H9 (cell line): ENCODE measurements around the gene NEURL4. TPM values are rescaled to one million over a fixed set of nuclear protein-coding genes. Genes with fewer than 3 reads are reported as not detected.
A peak's percentile ranks its signal among the peaks of the same experiment; 100 is the strongest.

Experiments used
- DNase-seq: peaks from one replicate; pipeline ENCODE4 v3.0.0-alpha.2; 2017
- H2AFZ ChIP-seq: one replicate; pipeline ENCODE4 v1.6.1; 2013; ENCODE audit warnings: mild to moderate bottlenecking, low read length, control low read depth, moderate library complexity
- H2AK5ac ChIP-seq: 2 replicates; pipeline ENCODE4 v1.6.1; 2013; ENCODE audit warnings: low read length, control low read depth, mixed read lengths; ENCODE audit not compliant: insufficient read length
- H2BK120ac ChIP-seq: one replicate; pipeline ENCODE4 v1.6.1; 2013; ENCODE audit warnings: low read depth, mild to moderate bottlenecking, low read length, control low read depth, inconsistent platforms; ENCODE audit not compliant: poor library complexity, severe bottlenecking
- H2BK12ac ChIP-seq: 2 replicates; pipeline ENCODE4 v1.6.1; 2013; ENCODE audit warnings: low read length, control low read depth, mixed read lengths, low read depth; ENCODE audit not compliant: insufficient read length
- H2BK15ac ChIP-seq: 2 replicates; pipeline ENCODE4 v1.6.1; 2013; ENCODE audit warnings: low read depth, low read length, control low read depth
- H2BK20ac ChIP-seq: one replicate; pipeline ENCODE4 v1.6.1; 2013; ENCODE audit warnings: low read depth, mild to moderate bottlenecking, low read length, control low read depth, inconsistent platforms; ENCODE audit not compliant: poor library complexity, severe bottlenecking
- H2BK5ac ChIP-seq: 2 replicates; pipeline ENCODE4 v1.6.1; 2013; ENCODE audit warnings: low read length, control low read depth, mixed read lengths; ENCODE audit not compliant: insufficient read length
- H3K14ac ChIP-seq: 2 replicates; pipeline ENCODE4 v1.6.1; 2013; ENCODE audit warnings: low read length, control low read depth; ENCODE audit not compliant: insufficient read depth
- H3K18ac ChIP-seq: 2 replicates; pipeline ENCODE4 v1.6.1; 2013; ENCODE audit warnings: low read depth, mild to moderate bottlenecking, mixed read lengths, low read length, control low read depth; ENCODE audit not compliant: insufficient read length
- H3K23ac ChIP-seq: 2 replicates; pipeline ENCODE4 v1.6.1; 2013; ENCODE audit warnings: low read length, control low read depth, mixed read lengths, low read depth; ENCODE audit not compliant: insufficient read length
- H3K23me2 ChIP-seq: 2 replicates; pipeline ENCODE4 v1.6.1; 2013; ENCODE audit warnings: low read depth, mild to moderate bottlenecking, mixed read lengths, low read length, control low read depth; ENCODE audit not compliant: insufficient read length, poor library complexity, severe bottlenecking
- H3K27ac ChIP-seq: 2 replicates; pipeline ENCODE4 v1.5.1; 2013; ENCODE audit warnings: low read length, control low read depth, mixed read lengths, low read depth; ENCODE audit not compliant: insufficient read length
- H3K27me3 ChIP-seq: 2 replicates; pipeline ENCODE4 v1.6.1; 2013; ENCODE audit warnings: low read length, control low read depth, inconsistent platforms; ENCODE audit not compliant: insufficient read depth
- H3K4ac ChIP-seq: 2 replicates; pipeline ENCODE4 v1.6.1; 2013; ENCODE audit warnings: low read depth, mild to moderate bottlenecking, control low read depth, inconsistent platforms, low read length, moderate library complexity
- H3K4me1 ChIP-seq: 2 replicates; pipeline ENCODE4 v1.6.1; 2013; ENCODE audit warnings: low read length, control low read depth, inconsistent platforms; ENCODE audit not compliant: insufficient read depth
- H3K4me2 ChIP-seq: 2 replicates; pipeline ENCODE4 v1.6.1; 2013; ENCODE audit warnings: low read length, control low read depth, mixed read lengths; ENCODE audit not compliant: insufficient read length, insufficient read depth
- H3K56ac ChIP-seq: 2 replicates; pipeline ENCODE4 v1.6.1; 2013; ENCODE audit warnings: low read depth, mild to moderate bottlenecking, mixed read lengths, low read length, control low read depth; ENCODE audit not compliant: insufficient read length
- H3K79me1 ChIP-seq: 2 replicates; pipeline ENCODE4 v1.6.1; 2013; ENCODE audit warnings: low read depth, mild to moderate bottlenecking, moderate library complexity, low read length, control low read depth, inconsistent platforms; ENCODE audit not compliant: insufficient read depth, poor library complexity, severe bottlenecking
- H3K79me2 ChIP-seq: 2 replicates; pipeline ENCODE4 v1.6.1; 2013; ENCODE audit warnings: low read length, control low read depth, inconsistent platforms; ENCODE audit not compliant: insufficient read depth
- H3K9ac ChIP-seq: 2 replicates; pipeline ENCODE4 v1.6.1; 2013; ENCODE audit warnings: low read length, control low read depth, mixed read lengths; ENCODE audit not compliant: insufficient read length; ENCODE audit errors: extremely low read depth
- H3K9me3 ChIP-seq: one replicate; pipeline ENCODE4 v1.6.1; 2013; ENCODE audit warnings: low read depth, low read length, inconsistent platforms; ENCODE audit not compliant: control insufficient read depth
- H3T11ph ChIP-seq: one replicate; pipeline ENCODE4 v1.6.1; 2013; ENCODE audit warnings: mild to moderate bottlenecking, low read length, control low read depth, inconsistent platforms
- H4K20me1 ChIP-seq: one replicate; pipeline ENCODE4 v1.6.1; 2013; ENCODE audit not compliant: control insufficient read depth, insufficient read length, insufficient read depth
- H4K5ac ChIP-seq: 2 replicates; pipeline ENCODE4 v1.6.1; 2013; ENCODE audit warnings: low read depth, mild to moderate bottlenecking, mixed read lengths, low read length, control low read depth; ENCODE audit not compliant: insufficient read length
- H4K8ac ChIP-seq: replicated peaks from 2 replicates; pipeline ENCODE4 v1.6.1; 2013; ENCODE audit warnings: low read length, control low read depth, mixed read lengths, low read depth; ENCODE audit not compliant: insufficient read length
- H4K91ac ChIP-seq: 2 replicates; pipeline ENCODE4 v1.6.1; 2013; ENCODE audit warnings: low read depth, mild to moderate bottlenecking, moderate library complexity, mixed read lengths, low read length, control low read depth; ENCODE audit not compliant: insufficient read length
- H3K27ac Mint-ChIP-seq, 3 experiments: 2 replicates in 2 of 3; 3 replicates in 1 of 3; pipeline ENCODE4 v1.8.0; 2020 to 2021; ENCODE audit warnings: mixed read lengths in 3 of 3, mild to moderate bottlenecking in 1 of 3, moderate library complexity in 1 of 3
- H3K27me3 Mint-ChIP-seq: 2 replicates; pipeline ENCODE4 v1.8.0; 2021; ENCODE audit warnings: low read depth, mild to moderate bottlenecking, moderate library complexity, mixed read lengths
- H3K36me3 Mint-ChIP-seq, 3 experiments: 2 replicates in 2 of 3; 3 replicates in 1 of 3; pipeline ENCODE4 v1.8.0; 2020 to 2021; ENCODE audit warnings: low read depth in 3 of 3, mixed read lengths in 3 of 3; ENCODE audit not compliant: insufficient read depth in 1 of 3
- H3K4me1 Mint-ChIP-seq, 2 experiments: 2 replicates each; pipeline ENCODE4 v1.8.0; 2020; ENCODE audit warnings: mixed read lengths in 2 of 2
- H3K4me3 Mint-ChIP-seq, 2 experiments: 2 replicates in 1 of 2; 3 replicates in 1 of 2; pipeline ENCODE4 v1.8.0; 2020 to 2021; ENCODE audit warnings: mild to moderate bottlenecking in 2 of 2, mixed read lengths in 2 of 2, moderate library complexity in 1 of 2
- H3K9me3 Mint-ChIP-seq, 2 experiments: 2 replicates in 1 of 2; 3 replicates in 1 of 2; pipeline ENCODE4 v1.8.0; 2020; ENCODE audit warnings: mild to moderate bottlenecking in 2 of 2, mixed read lengths in 2 of 2, moderate library complexity in 1 of 2
- WGBS: extraction: QIAGEN DNeasy Blood & Tissue Kit; methylation state at CpG from one replicate; pipeline ENCODE4 v1.1.7; 2013; ENCODE audit warnings: missing lambda C conversion rate, low lambda C conversion rate, mixed read lengths; ENCODE audit not compliant: insufficient read length; ENCODE audit errors: extremely low coverage; 5-methylcytosine and 5-hydroxymethylcytosine counted together
- total RNA-seq: library from RNA; stranded (reverse); gene quantifications from 2 replicates; pipeline ENCODE4 v1.2.1, GENCODE V29; 2021
- TF ChIP-seq, protein P1 (sequence below): fragments of 200-600 bp; sonication (generic); conservative IDR thresholded peaks from 3 replicates; pipeline ENCODE4 v1.8.0; 2021; ENCODE audit warnings: antibody characterized with exemption, mild to moderate bottlenecking

Gene NEURL4
- total RNA-seq, 1 experiment from 2014 or later, result 54.8 TPM

DNA sequence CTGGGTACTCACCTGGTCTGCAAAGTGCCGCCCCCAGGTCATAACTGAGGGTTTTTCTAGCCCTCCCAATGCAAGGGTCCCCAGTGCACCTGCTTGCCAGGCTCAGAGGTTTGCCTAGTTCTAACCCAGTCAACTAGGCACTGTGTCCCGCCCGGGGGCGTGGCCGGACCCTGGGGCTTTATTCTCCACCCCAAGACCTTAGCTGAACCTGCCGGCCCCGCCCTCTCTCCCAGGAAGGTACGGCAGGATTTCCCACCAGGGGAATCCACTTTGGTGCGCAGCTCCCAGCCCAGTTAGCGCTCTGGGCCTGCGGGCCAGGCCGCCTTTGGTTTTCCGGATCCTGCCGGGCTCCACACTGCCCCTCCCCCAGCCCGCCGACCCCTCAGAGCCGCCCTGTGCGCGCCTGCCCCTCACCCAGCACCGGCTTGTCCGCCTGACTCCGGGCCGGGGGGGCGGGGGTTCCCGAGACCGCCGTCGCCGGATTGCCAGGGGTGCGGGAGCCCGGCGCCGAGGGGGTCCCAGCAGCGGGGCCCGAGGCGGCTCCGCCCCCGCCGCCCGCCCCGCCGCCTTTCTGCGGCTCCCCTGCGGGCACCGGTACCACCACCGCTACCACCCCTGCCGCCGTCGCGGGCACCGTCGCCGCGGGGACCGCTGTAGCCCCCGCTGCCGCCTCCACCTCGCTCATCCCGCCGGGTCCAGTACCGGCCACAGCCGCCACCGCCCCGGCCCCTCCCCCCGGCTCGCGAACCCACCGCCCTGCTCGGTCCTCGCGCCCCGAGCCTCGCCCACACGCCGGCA is 35.1 kb downstream of the NEURL4 start:
- Histone ChIP-seq H3K79me1 (no peaks in the 10 kb centered on the region), H3K4me2 (peak overlapping the region; percentile 49), H3K79me2 (no peaks in the 10 kb centered on the region), H2BK12ac (no peak overlapping the region), H3K56ac (no peak overlapping the region), H3K4me1 (peaks cover 4% of the 10 kb centered on the region; the same call in 1 of the 2 replicates), H3K23ac (no peak overlapping the region), H3K23me2 (peaks cover 4% of the 10 kb centered on the region), H2BK120ac (no peak overlapping the region), H2AK5ac (no peak overlapping the region), H2BK20ac (no peak overlapping the region), H3K9ac (no peak overlapping the region), H3K27ac (no peak overlapping the region), H4K20me1 (no peaks in the 10 kb centered on the region), H4K91ac (no peak overlapping the region), H3K9me3 (no peaks in the 10 kb centered on the region), H3K4ac (no peak overlapping the region), H2BK5ac (no peak overlapping the region), H2AFZ (no peak overlapping the region), H2BK15ac (no peak overlapping the region), H4K5ac (no peak overlapping the region), H3T11ph (no peak overlapping the region), H3K18ac (no peak overlapping the region), H3K27me3 (peaks cover 2% of the 10 kb centered on the region), H4K8ac (no peak overlapping the region), H3K14ac (no peak overlapping the region)
- TF ChIP-seq, protein P1, sequence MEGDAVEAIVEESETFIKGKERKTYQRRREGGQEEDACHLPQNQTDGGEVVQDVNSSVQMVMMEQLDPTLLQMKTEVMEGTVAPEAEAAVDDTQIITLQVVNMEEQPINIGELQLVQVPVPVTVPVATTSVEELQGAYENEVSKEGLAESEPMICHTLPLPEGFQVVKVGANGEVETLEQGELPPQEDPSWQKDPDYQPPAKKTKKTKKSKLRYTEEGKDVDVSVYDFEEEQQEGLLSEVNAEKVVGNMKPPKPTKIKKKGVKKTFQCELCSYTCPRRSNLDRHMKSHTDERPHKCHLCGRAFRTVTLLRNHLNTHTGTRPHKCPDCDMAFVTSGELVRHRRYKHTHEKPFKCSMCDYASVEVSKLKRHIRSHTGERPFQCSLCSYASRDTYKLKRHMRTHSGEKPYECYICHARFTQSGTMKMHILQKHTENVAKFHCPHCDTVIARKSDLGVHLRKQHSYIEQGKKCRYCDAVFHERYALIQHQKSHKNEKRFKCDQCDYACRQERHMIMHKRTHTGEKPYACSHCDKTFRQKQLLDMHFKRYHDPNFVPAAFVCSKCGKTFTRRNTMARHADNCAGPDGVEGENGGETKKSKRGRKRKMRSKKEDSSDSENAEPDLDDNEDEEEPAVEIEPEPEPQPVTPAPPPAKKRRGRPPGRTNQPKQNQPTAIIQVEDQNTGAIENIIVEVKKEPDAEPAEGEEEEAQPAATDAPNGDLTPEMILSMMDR, result no peak
- Mint-ChIP-seq H3K9me3 (peaks cover 3% of the 10 kb centered on the region in 2 experiments; a peak in 3 of 5 replicates), H3K4me3 (peak overlapping the region; percentile 61 to 81), H3K27ac (no peak overlapping the region), H3K27me3 (peaks cover 68% of the 10 kb centered on the region), H3K4me1 (peaks cover 13 to 28% of the 10 kb centered on the region in 2 experiments), H3K36me3 (peaks cover 0 to 3% (median 0%) of the 10 kb centered on the region in 3 experiments; a peak in 2 of 7 replicates)
- WGBS, result no CpG with 5 or more reads among the region's 75 CpGs
- DNase-seq, result peak; percentile 92
